ENCODE results near the gene TMA16.

- TF ChIP-seq CTCF (IDR thresholded peaks at IDR 0.05) (no peak), POLR2AphosphoS5 (IDR thresholded peaks at IDR 0.05) (no peak)
Observed at GRCh38 chr4:163473130-163473529, 21.4 kb upstream of the TMA16 start.

Measured in stomach (tissue), 4 donors.